ENCODE measurements around the gene SBK2.

- TF ChIP-seq MAX (IDR thresholded peaks at IDR 0.05) = no peak
- no peak for TF ChIP-seq FOXM1 (IDR thresholded peaks at IDR 0.05; ENCODE audit: borderline replicate concordance, low read depth)
- TF ChIP-seq CREB1 (IDR thresholded peaks at IDR 0.05; ENCODE audit: low read depth) = peak; percentile 95
- TF ChIP-seq TAF1 (IDR thresholded peaks at IDR 0.05; ENCODE audit: low read depth) = no peak
- TF ChIP-seq NFIC (IDR thresholded peaks at IDR 0.05) = no peak
- no peak for TF ChIP-seq REST (IDR thresholded peaks at IDR 0.05; ENCODE audit: low read depth)
- TF ChIP-seq EP300 (IDR thresholded peaks at IDR 0.05; ENCODE audit: borderline replicate concordance) = no peak
- TF ChIP-seq CEBPB (IDR thresholded peaks at IDR 0.05) = no peak
- no peak for TF ChIP-seq YY1 (IDR thresholded peaks at IDR 0.05; ENCODE audit: low read depth)
- no peak for TF ChIP-seq USF1 (IDR thresholded peaks at IDR 0.05)
- no peak for TF ChIP-seq EGR1 (IDR thresholded peaks at IDR 0.05)
These were observed 19.9 kb downstream of the SBK2 start for GRCh38 chr19:55516878-55517620.

All from Ishikawa (cell line).